MCF 10A (cell line): ENCODE results near the gene PLK1. TPM values are rescaled to one million over a fixed set of nuclear protein-coding genes. Genes with fewer than 3 reads are reported as not detected.
A peak's percentile ranks its signal among the peaks of the same experiment; 100 is the strongest.

Source experiments
- BruUV-seq: library from RNA; stranded (reverse); fragments of 400-500 nt; replicated peaks from 2 replicates; lab custom pipeline; 2021; lab: Mats Ljungman, UMichigan
- CTCF ChIA-PET: fragments of 300-600 bp; sonication (Branson Sonifier 250); formaldehyde crosslinking; extraction: SDS; loops from one replicate; lab custom pipeline; 2021; ENCODE audit warnings: antibody characterized with exemption, inconsistent platforms; lab: Yijun Ruan, JAX
- POLR2A ChIA-PET: fragments of 300-600, 350-650 bp; sonication (Branson Sonifier 250); formaldehyde crosslinking; extraction: SDS; loops from one replicate; lab custom pipeline; 2020; ENCODE audit warnings: antibody characterized with exemption, inconsistent platforms; lab: Yijun Ruan, JAX
- DNase-seq: peaks from one replicate; pipeline ENCODE4 v3.0.0-alpha.2; 2018; ENCODE audit not compliant: unreplicated experiment
- H3K27ac Mint-ChIP-seq: one replicate; pipeline ENCODE4 v1.8.0; 2022; ENCODE audit warnings: mild to moderate bottlenecking, low read depth, mixed read lengths; ENCODE audit not compliant: unreplicated experiment
- H3K27me3 Mint-ChIP-seq: one replicate; pipeline ENCODE4 v1.8.0; 2022; ENCODE audit warnings: mixed read lengths; ENCODE audit not compliant: insufficient read depth, unreplicated experiment
- H3K36me3 Mint-ChIP-seq: one replicate; pipeline ENCODE4 v1.8.0; 2022; ENCODE audit warnings: mild to moderate bottlenecking, moderate library complexity, mixed read lengths; ENCODE audit not compliant: insufficient read depth, unreplicated experiment
- H3K4me1 Mint-ChIP-seq: one replicate; pipeline ENCODE4 v1.8.0; 2022; ENCODE audit warnings: mixed read lengths; ENCODE audit not compliant: insufficient read depth, unreplicated experiment
- H3K4me3 Mint-ChIP-seq: one replicate; pipeline ENCODE4 v1.8.0; 2022; ENCODE audit warnings: mild to moderate bottlenecking, moderate library complexity, mixed read lengths; ENCODE audit not compliant: unreplicated experiment
- H3K9me3 Mint-ChIP-seq: one replicate; pipeline ENCODE4 v1.8.0; 2022; ENCODE audit warnings: mixed read lengths; ENCODE audit not compliant: unreplicated experiment
- intact Hi-C: fragments of 100-400 bp; cut with micrococcal nuclease; formaldehyde crosslinking; loops from 2 replicates; pipeline ENCODE4 v1.14.1; 2022
- total RNA-seq: library from RNA; stranded (reverse); gene quantifications from 2 replicates; pipeline ENCODE4 v1.2.3, GENCODE V29; 2022
- TF ChIP-seq, protein P1 (sequence below): fragments of 200-600 bp; IDR thresholded peaks from one replicate; pipeline ENCODE4 v1.8.0; 2022; ENCODE audit warnings: antibody characterized with exemption, mild to moderate bottlenecking; ENCODE audit not compliant: unreplicated experiment

Gene PLK1
- total RNA-seq, 1 experiment from 2014 or later = 74.8 TPM

- Mint-ChIP-seq H3K4me1 (peaks cover 2% of the 10 kb centered on the region), H3K9me3 (no peaks in the 10 kb centered on the region), H3K27me3 (no peaks in the 10 kb centered on the region), H3K36me3 (peaks cover 27% of the 10 kb centered on the region), H3K4me3 (no peak overlapping the region), H3K27ac (peak overlapping the region; percentile 9)
- TF ChIP-seq, protein P1, sequence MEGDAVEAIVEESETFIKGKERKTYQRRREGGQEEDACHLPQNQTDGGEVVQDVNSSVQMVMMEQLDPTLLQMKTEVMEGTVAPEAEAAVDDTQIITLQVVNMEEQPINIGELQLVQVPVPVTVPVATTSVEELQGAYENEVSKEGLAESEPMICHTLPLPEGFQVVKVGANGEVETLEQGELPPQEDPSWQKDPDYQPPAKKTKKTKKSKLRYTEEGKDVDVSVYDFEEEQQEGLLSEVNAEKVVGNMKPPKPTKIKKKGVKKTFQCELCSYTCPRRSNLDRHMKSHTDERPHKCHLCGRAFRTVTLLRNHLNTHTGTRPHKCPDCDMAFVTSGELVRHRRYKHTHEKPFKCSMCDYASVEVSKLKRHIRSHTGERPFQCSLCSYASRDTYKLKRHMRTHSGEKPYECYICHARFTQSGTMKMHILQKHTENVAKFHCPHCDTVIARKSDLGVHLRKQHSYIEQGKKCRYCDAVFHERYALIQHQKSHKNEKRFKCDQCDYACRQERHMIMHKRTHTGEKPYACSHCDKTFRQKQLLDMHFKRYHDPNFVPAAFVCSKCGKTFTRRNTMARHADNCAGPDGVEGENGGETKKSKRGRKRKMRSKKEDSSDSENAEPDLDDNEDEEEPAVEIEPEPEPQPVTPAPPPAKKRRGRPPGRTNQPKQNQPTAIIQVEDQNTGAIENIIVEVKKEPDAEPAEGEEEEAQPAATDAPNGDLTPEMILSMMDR = no peak
- POLR2A ChIA-PET = interaction anchor here (0.6 kb wide), 1 partner anchor 459 kb away, joined by 3 read pairs; no protein-coding TSS in a partner anchor
- no peak for DNase-seq
- CTCF ChIA-PET = interaction anchor here (0.6 to 1.2 kb wide), 6 partner anchors 9 to 479 kb away, joined by 3 to 5 read pairs (median 3); no protein-coding TSS in a partner anchor
- BruUV-seq = no TSS peak
- intact Hi-C loops = no loop called here
Measured at GRCh38 chr16:23687034-23687808, 8.5 kb downstream of the PLK1 start.

- H3K4me3 Mint-ChIP-seq = no peak overlapping the region
- no peaks in the 10 kb centered on the region for H3K4me1 Mint-ChIP-seq
- no peaks in the 10 kb centered on the region for H3K9me3 Mint-ChIP-seq
- H3K27me3 Mint-ChIP-seq = no peaks in the 10 kb centered on the region
- POLR2A ChIA-PET = no interaction called here
- TSS peak; percentile 54 for BruUV-seq
- CTCF ChIA-PET = interaction anchor here (0.6 to 1.7 kb wide), 4 partner anchors 10 to 811 kb away, joined by 3 to 6 read pairs (median 3); partner anchors contain the start of gene PLK1
- TF ChIP-seq, protein P1 = no peak
- DNase-seq = no peak
- peaks cover 21% of the 10 kb centered on the region for H3K36me3 Mint-ChIP-seq
- H3K27ac Mint-ChIP-seq = no peak overlapping the region
- intact Hi-C loops = no loop called here
Measured at GRCh38 chr16:23689442-23690187, 10.9 kb downstream of the PLK1 start.

DNA sequence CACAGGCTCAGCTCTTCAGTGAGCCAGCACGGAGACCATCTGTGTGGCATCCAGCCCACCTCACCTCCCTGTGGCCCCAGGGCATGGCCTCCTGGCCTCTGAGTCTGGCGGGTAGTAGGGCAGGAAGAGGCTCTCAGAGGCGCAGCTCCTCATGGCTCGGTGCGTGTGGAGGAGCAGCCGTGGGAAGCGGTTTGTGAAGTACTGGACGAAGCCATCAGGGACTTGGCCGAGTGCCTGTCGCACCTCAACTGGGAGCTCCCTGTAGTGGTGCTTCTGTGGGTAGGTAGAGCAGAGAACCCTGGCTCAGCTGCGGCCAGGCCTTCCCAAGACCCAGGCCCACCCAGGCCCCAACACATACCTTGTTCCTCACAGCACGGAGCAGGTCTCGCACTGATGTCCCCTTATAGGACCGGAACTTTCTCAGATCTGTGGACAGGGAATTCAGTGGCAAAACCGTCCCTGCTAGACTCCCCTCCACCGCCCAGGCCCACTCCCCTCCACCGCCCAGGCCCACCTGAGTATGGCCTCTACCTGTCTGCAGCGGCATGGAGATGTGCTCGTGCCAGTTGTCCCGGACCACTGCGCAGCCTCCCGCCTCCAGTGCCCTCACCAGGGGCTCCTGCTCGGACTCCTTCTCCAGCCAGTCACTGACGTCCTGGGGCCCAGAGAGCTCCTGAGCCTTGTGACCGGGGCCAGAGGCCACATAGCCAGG is 12.2 kb downstream of the PLK1 start:
- Mint-ChIP-seq H3K4me3 (no peak overlapping the region), H3K27ac (no peak overlapping the region), H3K4me1 (no peaks in the 10 kb centered on the region), H3K9me3 (no peaks in the 10 kb centered on the region), H3K36me3 (peaks cover 18% of the 10 kb centered on the region), H3K27me3 (no peaks in the 10 kb centered on the region)
- ChIA-PET CTCF (interaction anchor here (0.6 to 1.7 kb wide), 5 partner anchors 12 to 340 kb away, joined by 3 to 6 read pairs (median 3); partner anchors contain the start of genes NDUFAB1 and PLK1), POLR2A (interaction anchor here (0.6 kb wide), 1 partner anchor 222 kb away, joined by 3 read pairs; no protein-coding TSS in a partner anchor)
- no peak for DNase-seq
- intact Hi-C loops = no loop called here
- no TSS peak for BruUV-seq
- TF ChIP-seq, protein P1 = no peak
